Left hindlimb (tissue), 1 donor: ENCODE measurements around the gene TSHZ2.
A peak's percentile ranks its signal among the peaks of the same experiment; 100 is the strongest.
"Not testable (repeated sequence)": the region's sequence is repeated elsewhere in the genome, so short reads cannot be mapped to it uniquely, and the experiment has no call there.

Source experiments
- DNase-seq: peaks from one replicate; pipeline ENCODE4 v3.0.0-alpha.2; 2018

Gene TSHZ2

DNA sequence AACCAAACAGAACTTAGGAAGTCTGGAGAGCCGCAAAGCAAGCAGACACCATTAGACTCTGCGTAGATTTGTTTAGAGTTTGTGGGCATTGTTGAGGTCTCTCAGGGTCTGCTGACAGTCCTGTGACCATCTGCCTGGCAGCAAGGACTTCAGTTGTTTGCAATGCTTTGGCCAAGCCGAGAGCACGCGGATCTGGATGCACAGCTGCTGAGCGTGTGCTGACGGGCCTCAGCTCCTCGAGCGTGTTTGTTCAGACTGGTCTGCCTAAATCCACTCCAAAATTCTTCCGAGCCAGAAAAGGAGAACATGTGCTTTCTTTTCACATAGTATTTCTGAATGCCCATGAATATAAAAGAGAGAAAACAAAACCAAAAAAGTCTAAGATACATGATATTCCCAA is 462.5 kb downstream of the TSHZ2 start:
- no peak for DNase-seq

DNA sequence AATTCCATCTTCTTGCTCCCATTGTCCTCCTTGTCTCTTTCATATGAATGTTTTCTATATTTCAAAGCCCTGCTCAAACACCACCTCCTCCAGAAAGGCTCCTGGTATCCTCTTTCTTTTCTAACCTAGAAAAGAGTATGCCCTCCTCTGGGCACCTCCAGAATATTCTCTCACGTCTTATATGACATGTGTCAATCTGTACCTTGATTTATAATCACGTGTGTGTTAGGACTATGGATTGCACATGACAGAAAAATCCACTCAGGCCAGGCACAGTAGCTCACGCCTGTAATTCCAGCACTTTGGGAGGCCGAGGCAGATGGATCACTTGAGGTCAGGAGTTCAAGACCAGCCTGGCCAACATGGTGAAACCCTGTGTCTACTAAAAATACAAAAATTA is 464.8 kb downstream of the TSHZ2 start:
- DNase-seq: not testable (repeated sequence)

DNA sequence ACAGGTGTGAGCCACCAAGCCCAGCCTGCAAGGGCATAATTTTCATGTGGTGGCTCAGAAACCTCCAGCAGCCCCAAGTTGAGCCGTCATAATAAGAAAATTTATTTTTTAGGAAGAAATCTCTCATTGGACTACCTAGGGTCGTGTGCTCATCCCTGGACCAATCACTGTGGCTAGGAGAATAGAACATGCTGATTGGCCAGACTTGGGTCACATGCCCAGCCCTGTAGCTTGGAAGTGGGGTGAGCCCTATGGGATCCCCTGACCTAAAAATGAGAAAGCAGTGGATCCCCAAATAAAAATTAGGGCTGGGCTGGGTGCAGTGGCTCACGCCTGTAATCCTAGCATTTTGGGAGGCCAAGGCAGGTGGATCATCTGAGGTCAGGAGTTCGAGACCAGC is 466.2 kb downstream of the TSHZ2 start:
- DNase-seq: no peak

DNA sequence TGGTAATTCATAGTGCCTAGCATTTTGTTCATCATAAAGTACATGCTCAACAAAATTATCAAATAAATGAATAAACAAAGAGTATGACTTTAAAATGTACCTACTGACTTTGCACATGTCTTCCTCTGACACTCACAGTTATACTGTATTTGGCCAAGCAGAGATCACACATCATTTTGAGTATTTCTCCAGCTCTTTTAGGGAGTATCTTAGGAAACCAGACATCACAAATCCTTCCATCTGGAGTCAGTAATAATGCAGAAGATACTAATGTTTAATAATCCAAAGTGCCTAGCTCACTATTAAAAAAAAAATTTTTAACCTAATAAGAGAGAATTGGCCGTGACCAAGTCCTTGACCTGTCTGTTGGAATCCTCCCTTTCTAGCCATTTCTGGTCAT is 466.9 kb downstream of the TSHZ2 start:
- no peak for DNase-seq

DNA sequence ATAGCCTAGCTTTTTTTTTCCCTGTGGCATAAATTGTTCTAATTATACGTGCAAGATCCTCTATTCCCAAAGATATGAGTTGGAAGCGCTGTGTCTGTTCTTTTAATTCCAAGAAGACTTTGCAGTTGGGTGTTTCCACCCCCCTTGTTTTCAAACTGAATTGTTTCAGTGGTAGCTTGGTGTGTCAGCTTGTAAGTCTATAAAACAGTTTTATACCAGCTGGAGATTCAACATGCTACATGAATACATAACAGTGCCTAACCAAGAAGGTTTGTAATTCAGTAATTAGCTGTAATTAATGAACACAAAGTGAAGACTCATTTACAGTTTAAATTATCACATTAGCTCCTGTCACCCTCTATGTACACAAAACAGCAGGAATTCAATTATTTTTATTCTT is 467.5 kb downstream of the TSHZ2 start:
- DNase-seq: no peak

DNA sequence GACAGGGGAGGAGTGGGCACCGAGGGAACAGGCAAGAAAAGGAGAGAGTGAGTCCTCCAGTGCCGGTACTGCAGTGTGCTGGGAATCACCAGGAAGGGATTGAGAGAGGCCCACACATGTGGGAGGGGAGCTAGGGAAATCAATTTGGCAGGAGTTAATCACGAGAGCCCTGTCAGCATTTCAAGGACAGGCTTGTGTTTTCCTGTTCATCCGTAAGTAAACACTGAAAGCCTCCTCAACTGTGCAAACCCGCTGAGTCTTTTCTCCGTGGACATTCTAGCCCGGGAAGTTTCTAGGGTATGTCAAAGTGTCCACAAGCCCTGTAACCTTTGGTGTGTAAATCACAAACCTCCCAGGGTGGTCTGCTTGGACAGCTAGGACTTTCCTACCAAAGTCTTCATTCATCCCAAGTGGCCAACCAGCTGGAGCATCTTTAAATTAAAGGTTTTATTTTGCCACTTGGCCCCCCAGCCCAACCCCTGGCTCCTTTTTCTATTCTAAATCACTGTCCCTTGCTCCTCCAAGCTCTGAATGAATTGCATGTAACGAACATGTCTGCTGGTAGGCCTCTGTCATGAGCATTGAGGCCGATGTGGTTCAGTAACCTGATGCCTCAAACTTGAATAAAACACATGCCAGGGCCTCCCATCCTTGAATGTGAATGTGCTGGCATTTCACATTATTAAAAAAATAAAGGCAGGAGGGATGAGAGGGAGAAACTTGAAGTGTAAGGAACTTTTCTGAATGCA is 472.4 kb downstream of the TSHZ2 start:
- DNase-seq: peak; percentile 46

DNA sequence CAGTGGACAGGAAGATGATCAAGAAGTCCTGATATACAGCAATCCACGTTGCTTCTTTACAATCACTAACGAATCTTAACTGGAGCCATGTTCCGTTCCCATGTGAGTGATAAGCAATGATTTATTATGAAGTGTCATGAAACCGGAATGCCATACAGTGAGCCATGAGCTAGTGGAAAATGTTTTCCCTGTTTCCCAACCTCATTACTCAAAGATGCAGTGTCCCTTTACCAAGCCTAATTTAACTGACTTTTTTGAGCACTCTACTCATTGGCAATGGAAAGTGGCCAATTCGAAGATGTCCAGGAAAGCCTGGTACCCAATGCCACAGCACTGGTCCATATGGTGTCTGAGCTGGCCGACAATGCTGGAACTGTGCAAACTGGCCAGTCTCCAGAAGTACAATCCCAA is 473.2 kb downstream of the TSHZ2 start:
- DNase-seq: no peak

DNA sequence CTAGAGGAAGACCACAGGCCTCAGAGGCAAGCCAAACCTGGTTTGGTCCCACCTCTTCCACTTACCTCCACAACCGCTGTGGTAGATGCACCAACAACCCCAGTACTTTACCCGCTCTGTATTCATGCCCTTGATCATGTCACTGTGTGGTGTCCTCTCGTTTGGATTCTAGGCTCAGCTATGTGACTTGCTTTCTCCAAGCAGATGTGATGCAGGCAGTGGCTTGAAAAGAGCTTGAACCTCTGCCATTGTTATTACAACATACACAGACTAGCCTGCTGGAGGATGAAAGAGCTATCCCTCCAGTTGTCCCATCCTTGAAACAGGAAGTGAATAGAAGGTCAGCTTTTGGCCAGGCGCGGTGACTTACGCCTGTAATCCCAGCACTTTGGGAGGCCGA is 473.8 kb downstream of the TSHZ2 start:
- DNase-seq: no peak

DNA sequence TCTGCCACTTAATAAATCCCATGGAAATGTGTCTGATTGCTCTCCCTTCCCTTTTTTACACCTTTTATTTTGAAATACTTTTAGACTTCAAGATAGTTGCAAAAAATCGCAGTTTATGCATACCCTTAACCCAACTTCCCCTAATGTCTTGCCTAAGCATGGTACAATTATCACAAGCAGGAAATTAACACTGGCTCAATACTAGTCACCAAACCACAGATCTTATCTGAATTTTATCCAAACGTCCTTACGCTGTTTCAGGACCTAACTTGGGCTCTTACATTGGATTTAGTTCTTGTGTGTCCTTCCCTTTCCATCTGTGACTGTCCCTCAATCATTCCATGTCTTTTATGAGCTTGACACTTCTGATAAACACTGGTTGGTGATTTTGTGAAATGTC is 475.2 kb downstream of the TSHZ2 start:
- no peak for DNase-seq

DNA sequence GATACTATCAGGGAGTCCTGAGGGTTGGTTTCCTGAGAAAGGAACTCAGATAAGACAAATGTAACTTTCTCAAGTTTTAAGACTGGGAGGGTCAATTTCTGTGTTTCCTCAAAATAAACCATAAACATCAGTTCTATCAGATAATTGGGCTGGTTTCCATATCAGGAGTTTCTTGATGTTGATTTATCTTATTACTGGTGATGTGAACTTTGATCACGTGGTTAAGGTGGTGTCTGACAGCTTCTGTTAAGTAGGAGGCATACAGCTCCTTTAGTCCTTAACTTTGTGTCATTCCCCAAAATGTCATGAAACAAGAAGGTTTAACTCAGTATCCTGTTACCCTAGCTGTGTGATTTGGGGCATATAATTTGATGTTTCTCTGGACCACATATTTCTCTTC is 476.3 kb downstream of the TSHZ2 start:
- DNase-seq: no peak

DNA sequence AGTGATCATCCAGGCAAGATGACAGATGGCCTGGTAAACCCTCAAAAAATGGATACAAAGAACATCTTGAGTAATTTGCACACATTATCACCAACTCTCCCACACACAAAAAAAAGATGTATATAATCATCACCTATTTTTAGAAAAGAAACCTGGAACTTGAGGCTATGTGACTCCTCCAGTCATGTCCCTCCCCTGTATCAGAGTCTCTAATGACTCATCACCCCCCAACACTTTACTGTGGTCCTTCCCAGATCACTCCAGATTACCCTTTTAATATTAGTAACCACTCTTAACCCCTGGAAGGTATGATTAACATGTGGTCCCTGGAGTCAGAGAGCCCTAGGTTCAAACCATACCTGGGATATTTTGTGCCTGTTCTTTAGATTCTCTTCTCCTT is 476.7 kb downstream of the TSHZ2 start:
- DNase-seq: no peak

DNA sequence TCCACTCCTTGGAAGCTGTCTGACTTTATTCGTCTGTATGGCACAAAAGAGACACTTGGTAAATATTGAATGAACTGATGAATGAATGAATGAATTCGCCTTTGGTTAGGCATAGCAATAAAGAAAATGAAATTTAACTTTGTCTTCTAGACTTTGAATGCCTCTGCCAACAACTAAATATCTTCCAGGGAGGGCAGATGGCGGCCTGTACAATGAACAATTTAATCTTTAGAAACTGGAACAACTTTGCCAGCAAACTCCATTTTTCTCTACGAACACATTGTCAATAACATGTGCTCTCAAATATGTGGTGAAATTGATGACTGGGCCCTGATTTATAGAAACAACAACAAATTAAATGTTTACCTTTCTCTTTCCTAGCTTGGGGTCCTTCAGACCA is 480.9 kb downstream of the TSHZ2 start:
- DNase-seq: no peak

DNA sequence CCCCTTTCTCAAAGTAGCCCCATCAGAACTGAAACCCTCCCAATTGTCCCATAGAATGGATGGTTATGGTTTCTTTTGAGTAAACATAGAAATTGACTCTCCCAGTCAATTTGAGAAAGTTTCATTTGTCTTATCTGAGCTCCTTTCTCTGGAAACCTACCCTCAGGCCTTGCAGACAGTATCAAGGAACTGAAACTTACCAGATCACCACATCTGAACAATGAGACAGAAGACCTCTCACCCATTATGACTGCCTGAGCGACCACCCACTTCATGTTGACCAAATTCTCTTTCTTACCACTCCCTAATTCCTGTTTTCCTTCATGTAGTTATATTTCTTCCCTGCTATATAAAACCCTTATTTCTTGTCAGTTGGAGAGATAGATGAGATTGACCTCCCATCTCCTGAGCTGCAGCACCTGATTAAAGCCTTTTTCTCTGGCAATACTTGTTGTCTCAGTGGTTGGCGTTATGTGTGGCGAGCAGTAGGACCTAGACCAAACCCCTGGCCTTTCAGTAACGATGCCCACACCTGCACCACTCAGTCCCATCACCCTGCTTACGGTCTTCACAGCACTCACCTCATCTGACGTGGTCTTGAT is 482.6 kb downstream of the TSHZ2 start:
- no peak for DNase-seq

DNA sequence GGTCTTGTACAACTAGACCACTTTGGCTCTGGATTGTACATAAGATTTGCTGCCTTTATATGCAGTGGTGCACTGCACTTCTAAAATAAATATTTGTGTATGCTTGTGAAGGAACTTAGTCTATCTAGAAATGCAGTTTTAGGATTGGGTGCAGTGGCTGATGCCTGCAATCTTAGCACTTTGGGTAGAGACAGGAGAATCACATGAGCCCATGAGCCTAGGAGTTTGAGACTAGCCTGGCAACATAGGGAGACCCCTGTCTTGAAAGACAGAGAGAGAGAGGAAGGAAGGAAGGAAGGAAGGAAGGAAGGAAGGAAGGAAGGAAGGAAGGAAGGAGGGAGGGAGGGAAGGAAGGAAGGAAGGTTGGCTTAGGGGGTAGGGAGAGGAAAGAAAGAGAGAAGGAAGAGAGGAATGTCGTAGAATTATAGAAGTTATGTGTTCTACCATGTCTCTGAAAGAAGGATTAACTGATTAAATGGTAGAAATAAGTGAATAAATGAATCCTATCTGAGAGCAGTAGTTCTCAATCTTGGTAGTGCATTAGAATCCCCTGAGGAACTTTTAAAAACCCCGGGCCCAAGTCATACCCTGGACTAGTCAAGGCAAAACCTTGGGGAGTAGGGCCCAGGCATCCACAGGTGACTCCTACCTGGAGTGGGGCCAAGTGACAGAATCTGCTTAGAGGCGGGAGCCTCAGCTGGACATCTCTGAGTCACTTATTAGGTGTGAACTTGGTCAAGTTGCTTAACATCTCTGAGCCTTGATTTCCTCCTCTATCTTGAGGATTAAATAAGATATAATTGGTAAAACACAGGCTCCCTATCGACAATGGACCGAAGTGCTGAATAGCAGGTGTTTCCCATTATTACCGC is 491.2 kb downstream of the TSHZ2 start:
- no peak for DNase-seq

DNA sequence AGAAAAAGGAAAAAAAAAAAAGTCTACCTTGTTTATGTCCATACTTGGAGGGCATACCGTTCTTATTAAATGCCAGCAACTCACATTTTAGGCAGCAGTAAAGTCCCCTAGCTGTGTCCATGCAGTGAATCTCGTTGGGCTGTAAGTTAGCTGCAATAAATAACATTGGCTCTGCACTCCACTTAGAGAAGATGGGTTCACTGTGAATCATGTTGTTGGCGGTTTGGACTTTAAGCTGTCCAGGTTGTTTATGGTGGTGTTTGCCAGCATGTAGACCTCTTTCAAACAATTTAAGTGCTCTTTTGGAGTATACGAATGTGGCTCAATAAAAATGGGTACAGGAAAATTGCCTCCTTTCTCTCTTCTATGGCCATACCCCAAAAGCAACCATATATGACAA is 494.1 kb downstream of the TSHZ2 start:
- no peak for DNase-seq

DNA sequence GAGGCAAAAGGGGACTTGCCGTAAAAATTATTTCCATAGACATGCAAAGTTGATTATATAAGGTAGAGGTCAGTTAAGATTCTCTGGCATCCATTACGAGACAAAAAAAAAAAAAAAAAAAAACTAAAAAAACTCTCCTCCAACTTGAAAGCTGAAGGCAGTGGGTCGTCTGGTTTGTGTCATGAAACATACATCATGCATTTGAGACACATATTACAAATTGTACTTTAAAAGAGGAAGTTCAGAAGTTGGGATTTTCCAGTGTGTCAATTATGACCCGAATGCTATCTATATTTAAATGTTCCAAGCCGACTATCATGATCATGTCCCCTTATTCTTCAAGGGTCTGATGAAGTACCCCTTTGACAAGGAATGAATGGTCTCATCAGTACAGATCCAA is 496.4 kb downstream of the TSHZ2 start:
- no peak for DNase-seq

DNA sequence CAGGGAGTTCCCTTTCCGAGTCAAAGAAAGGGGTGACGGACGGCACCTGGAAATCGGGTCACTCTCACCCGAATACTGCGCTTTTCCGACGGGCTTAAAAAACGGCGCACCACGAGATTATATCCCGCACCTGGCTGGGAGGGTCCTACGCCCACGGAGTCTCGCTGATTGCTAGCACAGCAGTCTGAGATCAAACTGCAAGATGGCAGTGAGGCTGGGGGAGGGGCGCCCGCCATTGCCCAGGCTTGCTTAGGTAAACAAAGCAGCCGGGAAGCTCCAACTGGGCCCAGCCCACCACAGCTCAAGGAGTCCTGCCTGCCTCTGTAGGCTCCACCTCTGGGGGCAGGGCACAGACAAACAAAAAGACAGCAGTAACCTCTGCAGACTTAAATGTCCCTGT is 500.7 kb downstream of the TSHZ2 start:
- DNase-seq: not testable (repeated sequence)

DNA sequence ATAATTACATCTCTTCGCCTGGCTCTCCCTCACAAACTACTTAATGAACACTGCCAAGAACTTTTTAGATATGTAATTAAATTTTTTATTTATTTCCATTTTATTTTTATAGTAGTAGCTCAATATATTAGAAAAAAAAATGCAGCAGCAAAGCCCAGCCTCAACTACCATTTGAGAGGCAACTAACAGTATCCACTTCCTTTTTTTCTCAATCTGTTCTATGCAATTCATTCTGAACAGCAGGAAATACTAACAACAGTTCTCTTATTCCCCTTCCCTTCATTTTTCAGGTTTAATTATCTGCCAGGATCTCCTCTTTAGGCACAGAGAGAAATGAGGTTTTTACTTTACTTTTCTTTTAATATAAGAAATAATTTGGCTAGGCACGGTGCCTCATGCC is 508.8 kb downstream of the TSHZ2 start:
- DNase-seq: no peak

DNA sequence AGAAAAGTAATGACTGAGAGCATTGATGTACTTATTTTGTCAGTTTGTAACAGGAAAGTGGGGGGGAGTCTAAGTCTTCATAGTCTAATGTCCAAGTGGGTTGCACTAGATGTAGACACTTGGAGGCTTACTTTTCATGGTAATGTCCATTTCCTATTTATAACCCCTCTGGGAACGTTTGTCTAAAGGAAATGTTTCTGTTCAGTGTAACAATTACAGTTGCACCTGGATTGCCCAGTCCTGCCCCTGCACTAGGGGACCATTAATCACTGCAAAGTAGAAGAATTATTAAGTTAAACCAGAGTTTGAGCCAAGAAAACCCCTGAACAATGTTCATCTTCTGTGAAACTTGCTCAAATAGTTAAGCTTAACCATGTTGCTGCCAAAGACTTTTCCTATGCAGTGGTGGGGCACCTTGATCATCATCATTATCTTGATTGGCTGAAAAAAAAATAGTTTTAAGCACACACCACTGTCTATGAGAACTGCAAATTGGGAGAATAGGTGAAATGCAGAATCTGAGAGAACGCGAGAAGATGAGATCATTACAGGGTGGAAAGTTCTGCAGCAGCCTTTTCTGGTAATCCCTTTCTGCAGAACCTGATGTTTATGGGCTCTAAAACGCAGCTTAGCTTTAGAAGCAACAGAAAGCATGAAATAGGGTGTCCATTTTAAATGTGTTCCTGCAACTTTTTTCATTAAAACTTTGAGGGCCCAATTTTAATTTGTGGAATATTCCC is 515.5 kb downstream of the TSHZ2 start:
- no peak for DNase-seq

DNA sequence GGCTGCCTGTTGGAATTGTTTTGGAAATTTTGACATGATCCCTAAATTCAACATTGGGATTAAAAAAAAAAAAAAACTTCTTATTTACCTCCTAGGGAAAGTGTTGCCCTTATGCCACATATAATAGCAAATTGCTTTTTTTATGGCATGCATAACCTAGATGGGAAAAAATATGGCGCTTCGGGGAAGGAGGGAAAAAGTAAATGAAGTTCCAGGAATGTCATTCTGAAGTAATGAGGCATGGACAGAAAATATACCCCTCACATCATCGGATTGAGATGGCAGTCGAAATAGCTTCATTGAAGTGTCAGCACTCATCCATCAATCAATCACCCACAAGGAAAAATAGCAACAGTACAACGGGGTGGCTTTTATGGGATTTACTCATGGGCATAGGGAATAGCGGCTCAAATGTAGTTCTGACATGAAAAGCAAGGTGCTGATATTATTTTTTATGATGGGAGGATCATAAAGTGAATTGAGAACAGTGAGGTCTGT is 516.7 kb downstream of the TSHZ2 start:
- DNase-seq: no peak

DNA sequence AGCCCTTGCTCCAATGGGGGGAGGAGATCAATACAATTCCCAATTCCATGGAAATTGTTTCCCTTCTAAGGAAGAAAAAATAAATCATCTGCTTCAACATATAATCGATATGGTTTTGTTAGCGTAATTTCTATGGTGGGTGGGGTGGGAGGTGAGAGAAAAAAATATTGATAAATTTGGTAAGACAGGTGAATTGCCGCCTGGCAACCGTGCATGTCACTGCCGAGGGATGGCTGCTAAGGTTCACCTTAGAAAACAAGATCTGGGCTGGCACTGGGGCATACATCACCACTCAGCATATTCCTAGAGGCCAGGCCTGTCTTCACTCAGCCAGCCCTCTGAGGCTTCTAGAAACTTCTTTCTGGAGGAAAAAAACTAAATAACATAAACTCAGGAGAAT is 517.4 kb downstream of the TSHZ2 start:
- no peak for DNase-seq

DNA sequence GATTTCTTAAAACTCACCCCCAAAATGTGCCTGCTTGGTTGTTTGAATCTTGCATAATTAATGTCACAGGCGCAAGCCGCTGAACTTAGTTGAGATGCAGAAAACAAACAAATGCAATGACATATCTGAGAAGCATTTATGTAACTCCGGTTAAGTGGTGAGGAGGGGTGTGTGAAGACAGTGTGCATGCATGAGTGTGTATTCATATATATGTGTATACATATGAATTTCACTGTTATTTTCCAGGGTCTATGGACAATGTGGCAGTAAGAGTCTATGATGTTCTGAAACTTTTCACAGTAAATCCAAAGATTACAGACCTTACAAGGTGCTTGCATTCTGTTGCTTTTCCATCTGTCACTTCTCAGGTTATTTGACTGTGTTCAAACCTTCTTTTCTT is 518.5 kb downstream of the TSHZ2 start:
- DNase-seq: no peak

DNA sequence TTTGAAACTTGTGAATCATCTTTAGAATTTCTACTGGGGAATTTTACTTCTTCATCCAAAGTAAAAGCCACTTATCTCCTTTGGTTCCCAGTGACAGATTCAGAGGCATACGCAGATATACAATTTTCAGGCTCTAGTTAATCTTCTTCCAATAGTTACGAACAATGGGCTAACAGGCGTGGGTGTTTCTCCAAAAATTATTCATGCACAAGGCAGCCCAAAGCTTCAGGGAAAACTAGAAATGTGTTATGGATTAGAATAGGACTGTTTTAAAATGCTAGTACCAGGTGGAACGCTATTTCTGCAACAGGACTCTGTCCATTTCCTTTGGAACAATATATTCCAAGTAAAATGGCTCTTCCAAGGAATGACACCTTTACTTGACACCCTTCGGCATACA is 519.3 kb downstream of the TSHZ2 start:
- DNase-seq: no peak
